Stimulated activated CD8-positive, alpha-beta memory T cell treated with anti-CD3 and anti-CD28 coated beads, Interleukin-4, amount 100 ng/mL, for 24 hours (primary cell): Measurements from ENCODE around the gene CETN2.
"Not testable (repeated sequence)": the region's sequence is repeated elsewhere in the genome, so short reads cannot be mapped to it uniquely, and the experiment has no call there.

Source experiments
- DNase-seq: peaks from one replicate; pipeline ENCODE4 v3.0.0-alpha.2; 2020; ENCODE audit warnings: low read depth

The CETN2 gene

DNA sequence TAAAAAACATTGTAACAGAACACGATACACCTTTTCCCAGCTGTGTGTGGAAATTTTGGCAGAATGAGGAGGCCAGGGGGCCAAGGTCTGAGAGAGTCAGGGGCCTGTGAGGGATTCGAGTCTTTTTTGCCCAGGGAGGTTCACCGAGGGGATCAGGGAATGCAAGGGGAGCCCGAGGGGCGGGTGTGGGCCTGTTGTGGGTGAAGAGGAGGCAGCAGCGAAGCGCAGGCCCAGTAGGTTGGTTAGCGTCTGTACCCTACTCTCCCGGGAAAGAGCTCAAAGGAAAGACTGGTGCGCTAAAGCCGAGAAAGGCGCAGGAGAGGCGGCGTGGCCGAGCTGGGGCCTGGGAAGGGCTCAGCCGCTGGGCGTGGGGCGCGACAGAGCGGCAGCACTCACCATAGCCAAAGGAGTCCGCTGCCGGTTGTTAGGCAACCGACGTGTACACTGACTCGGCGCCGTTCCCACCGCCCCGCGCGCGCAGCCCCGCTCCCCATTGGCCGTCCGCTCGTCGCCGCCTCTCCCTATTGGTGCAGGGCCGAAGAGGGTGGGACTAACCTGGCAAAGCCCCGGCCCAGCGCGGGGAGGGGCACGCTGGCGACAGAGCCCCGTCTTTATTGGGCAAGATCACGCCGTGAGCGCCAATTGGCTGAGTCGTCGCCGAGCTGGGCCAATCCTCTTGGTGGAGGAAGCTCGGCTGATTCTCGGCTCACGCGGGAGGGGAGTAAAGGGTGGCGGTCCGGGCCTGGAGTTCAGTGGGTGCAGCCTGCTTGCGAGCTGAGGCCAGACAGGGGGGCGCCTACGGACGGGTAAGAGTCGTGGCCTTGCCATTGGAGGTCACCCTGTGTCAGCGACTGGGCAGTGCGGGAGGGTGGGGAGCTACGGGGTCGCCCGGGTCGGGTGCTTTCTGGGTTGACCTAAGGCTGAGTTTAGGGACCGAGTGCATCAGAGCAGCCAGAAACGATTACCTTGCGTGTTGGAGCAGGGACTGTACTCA, at the start of gene CETN2, which contains the start of gene NSDHL:
Gene CETN2 (minus strand): TSS at position 446 of the 994 bp plus-strand sequence. CDS start 47 bp downstream, at position 399.
Gene NSDHL (plus strand): TSS at position 752 of the 994 bp plus-strand sequence. CDS start 15,262 bp downstream, outside the sequence.
- DNase-seq, result peak; percentile 88

DNA sequence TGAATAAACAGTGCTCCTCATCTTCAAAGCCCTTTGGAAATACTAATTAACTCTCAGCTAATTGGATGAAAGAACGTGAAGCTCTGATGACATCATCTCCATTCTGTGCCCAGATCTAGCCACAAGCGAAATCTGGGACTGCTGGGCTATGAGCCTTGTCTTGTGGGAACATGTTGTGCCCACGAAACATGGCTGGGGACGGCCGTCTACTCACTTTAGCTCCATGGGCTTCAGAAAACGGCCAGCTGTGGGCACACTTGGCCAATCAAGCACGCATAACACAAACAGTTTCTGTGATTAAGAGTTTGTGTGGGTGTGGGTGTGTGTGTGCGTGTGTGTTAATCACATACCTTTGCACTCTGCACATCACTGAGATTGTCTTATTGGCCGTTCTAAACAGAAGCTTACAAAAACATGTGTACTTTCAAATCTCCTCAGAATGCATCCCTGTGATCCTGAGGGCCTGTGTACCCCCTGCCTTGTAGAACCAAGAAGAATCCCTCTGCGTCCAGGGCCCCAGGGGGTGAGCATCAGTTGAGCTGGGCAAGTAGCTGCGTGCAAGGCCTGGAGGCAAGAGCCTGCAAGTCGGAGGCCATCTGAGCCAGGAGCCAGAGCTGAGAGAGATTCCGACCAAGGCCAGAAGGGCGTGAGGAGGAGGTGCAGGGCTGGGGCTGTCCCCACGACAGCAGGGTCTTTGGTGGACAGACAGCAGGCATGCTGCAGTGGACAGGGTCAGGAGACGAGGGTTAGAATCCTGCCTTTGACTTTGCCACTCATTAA, 48.6 kb upstream of the CETN2 start:
- no peak for DNase-seq

GRCh38 chrX:152876931-152877840, 46.6 kb upstream of the CETN2 start:
- DNase-seq, result no peak

DNA sequence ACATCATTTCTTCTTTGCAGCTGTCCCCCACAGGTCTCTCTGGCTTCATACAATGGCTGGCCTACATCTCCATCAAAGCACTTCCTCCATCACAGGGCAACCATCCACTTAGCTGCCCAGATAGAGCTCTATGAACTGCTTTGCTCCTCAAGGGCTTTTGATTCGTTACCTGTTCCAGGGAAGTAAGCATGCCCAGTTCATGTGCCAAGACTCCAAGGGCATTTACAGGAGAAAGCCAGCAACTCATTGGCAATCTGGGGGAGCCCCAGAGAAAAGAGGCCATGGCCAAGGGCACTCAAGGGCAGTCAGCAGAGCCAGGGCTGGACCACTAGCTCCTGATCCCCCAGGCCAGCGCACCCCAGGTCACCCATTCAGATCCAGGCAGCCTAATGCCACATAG, 42.8 kb upstream of the CETN2 start:
- DNase-seq, result no peak

DNA sequence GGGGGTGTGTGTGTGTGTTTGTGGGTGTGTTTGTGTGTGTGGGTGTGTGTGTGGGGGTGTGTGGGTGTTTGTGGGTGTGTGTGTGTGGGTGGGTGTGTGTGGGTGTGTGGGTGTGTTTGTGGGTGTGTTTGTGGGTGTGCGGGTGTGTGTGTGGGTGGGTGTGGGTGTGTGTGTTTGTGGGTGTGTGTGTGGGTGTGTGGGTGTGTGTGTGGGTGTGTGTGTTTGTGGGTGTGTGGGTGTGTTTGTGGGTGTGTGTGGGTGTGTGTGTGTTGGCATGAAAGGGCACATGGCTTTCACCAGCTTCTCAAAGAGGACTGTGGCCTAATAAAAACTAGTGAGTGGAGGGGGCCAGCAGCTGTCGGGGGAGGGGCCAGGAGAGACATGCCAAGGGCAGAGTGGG, 42.0 kb upstream of the CETN2 start:
- no peak for DNase-seq

DNA sequence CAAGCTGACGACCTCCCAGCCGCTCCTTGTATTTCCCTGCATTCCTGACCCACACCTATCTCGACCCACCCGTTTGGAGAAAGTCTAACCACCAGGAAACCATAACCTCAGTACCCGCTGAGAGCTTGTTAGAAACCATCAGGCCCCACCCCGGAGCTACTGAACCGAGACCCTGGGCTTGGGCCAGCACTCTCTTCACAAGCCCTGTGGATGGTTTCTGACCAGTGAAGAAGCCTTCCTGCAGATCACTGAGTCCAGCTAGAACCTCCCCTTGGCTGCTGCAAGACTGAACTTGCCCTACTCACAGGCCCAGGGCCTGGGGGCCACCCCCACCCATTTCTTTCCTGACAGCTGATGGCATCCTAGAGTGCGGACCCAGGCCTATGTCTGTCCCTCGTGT, 40.7 kb upstream of the CETN2 start:
- no peak for DNase-seq

GRCh38 chrX:152869972-152870371, 39.4 kb upstream of the CETN2 start:
- no peak for DNase-seq

GRCh38 chrX:152866386-152866785, 35.8 kb upstream of the CETN2 start:
- DNase-seq, result no peak

- no peak for DNase-seq
These were observed 34.8 kb upstream of the CETN2 start for GRCh38 chrX:152865232-152865920.

DNA sequence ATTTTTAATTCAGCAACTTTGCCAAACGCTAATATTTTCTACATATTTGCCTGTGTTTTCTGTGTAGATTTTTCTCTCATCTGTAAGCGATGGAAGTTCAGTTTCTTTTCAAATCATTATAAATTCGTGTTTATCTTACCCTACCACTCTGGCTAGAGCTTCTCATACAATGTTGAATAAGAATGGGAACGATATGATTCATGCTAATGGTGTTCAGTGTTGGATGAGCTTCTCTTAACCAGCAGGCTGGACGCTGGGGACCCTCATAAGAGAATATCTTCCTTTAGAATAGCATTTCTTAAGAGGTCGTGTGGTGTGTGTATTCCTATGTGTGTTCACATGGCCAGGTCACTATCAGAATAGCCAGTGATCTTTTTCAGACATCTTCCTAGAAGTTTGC, 31.3 kb upstream of the CETN2 start:
- no peak for DNase-seq

- DNase-seq, result no peak
These were observed 30.6 kb upstream of the CETN2 start for GRCh38 chrX:152861116-152861515.

- DNase-seq, result no peak
These were observed 23.4 kb upstream of the CETN2 start for GRCh38 chrX:152853986-152854385.

DNA sequence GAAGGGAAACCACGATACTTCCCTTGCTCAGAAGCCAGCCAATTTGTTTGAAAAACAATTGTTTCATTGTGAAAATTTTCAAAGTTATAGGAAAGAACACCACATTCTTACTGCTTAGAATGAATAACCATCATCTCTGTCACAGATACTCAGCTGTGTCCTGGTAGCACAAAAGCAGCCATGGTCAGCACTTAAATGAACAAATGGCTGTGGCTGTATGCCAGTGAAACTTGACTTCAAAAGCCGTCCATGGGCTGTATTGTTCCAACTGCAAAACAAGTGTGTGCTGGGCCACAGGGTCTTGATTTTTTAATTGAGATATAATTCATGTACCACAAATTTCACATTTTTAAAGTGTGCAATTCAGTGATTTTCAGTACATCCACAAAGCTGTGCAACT, 19.9 kb upstream of the CETN2 start:
- DNase-seq, result no peak

- DNase-seq, result no peak
These were observed 16.7 kb upstream of the CETN2 start for GRCh38 chrX:152847281-152847680.

DNA sequence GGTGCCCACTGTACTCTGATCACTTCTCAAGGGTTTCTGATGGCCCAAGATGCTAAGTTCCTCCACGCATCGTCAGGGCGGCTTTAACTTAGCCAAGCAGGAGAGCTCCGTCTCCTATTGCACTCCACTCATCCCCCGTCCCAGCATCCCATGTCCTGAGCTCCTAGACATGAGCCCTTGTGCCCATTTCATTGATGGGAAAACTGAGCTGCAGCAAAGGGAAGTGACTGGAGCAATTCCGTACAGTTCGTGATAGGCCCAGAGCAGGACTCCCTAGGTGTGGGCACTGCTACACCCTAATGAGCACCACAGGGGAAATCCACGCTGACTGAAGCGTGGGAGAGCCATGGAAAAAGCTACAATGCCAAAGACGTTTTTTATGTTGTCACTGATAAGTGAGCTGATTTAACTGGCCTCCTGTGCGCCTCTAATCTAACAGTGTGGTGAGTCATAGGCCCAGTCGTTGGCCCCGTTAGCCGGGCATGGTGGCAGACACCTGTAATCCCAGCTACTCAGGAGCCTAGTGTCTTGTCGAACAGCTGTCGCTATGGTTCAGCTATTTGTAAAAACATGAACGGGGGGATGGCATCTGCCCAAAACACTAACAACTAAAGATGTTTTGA, 15.2 kb upstream of the CETN2 start:
- no peak for DNase-seq

- DNase-seq, result no peak
These were observed 13.7 kb upstream of the CETN2 start for GRCh38 chrX:152844256-152844655.

DNA sequence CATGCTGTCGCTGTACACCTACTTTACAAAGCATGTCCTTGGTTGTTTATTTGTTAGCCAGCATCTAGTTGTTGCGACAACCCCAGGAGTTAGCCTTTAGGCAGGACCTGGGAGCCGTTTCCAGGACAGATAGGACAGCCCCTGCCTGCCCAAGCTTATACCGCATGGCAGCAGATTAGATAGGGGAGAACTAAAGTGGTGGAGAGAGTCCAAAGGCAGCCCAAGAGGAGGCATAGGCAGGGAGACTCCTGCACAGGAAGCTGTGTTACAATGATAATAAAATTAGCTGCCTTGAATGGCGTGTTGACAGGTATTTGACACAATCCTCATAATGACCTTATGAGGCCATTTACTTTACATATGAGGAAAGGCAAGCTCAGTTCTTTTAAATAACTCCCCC, 13.3 kb upstream of the CETN2 start:
- DNase-seq, result no peak

- DNase-seq, result no peak
These were observed 12.3 kb upstream of the CETN2 start for GRCh38 chrX:152842772-152843338.

GRCh38 chrX:152835470-152835869, 4.9 kb upstream of the CETN2 start:
- not testable (repeated sequence) for DNase-seq

DNA sequence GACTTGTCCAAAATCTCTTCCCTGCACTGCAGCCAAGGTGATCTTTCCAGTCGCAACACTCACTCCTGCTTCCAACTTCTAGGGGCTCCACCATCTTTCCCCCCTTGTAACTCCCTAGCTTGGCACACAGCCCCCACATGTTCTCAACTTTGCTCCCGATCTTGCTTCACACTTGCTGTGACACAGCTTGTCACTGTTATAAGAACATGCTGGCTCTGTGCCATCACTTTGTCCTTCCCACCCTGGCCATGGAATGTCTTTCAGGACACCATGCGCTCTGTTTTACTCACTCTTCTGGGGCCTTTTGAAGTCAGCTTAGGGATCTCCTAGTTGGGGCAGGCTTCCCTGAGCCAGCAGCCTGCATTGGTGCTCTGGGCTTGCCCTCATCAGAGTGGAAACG, 2.8 kb upstream of the CETN2 start:
- no peak for DNase-seq
